GM03348 (cell line): ENCODE measurements around the gene KLK8.
A peak's percentile ranks its signal among the peaks of the same experiment; 100 is the strongest.

ENCODE experiments used
- DNase-seq: peaks from one replicate; pipeline ENCODE4 v3.0.0; 2012; ENCODE audit warnings: low spot score

Gene KLK8, protein sequence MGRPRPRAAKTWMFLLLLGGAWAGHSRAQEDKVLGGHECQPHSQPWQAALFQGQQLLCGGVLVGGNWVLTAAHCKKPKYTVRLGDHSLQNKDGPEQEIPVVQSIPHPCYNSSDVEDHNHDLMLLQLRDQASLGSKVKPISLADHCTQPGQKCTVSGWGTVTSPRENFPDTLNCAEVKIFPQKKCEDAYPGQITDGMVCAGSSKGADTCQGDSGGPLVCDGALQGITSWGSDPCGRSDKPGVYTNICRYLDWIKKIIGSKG

DNA sequence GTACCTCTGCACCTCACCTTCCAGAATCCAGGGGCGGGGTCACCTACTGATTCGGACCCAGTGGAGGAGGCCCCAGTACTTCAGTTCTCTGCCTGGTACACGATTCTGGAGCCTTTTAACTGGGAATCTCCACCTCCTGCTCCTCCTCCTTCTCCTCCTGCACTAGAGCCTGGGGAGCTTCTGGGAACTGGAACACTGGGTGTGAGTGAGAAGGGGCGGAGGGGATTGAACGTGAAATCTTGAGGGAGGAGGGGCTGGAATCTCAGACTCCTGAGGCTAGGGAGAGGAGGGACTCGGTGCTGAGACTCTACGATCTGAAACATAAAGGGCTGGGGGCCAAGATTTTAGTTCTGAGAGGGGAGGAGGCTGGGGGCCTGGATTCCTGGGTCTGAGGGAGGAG is at the start of gene KLK8:
Gene KLK8 (minus strand): TSS at position 90 of the 400 bp plus-strand sequence. CDS start 437 bp downstream, outside the sequence.
- no peak for DNase-seq

DNA sequence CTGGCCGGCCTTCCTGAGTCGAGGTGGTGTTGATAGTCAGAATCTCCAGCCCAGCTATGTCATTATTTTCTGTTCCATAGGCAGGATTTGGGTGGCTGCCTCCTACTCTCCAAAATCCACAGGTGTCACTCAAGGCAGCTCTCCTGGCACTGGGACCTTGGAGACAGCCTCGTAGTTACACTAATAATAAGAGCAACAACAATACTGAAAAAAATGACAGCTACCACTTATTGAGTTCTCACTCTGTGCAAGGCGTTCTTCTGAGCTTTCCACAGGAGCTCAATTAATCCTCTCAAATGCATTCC is 45.6 kb upstream of the KLK8 start:
- no peak for DNase-seq

DNA sequence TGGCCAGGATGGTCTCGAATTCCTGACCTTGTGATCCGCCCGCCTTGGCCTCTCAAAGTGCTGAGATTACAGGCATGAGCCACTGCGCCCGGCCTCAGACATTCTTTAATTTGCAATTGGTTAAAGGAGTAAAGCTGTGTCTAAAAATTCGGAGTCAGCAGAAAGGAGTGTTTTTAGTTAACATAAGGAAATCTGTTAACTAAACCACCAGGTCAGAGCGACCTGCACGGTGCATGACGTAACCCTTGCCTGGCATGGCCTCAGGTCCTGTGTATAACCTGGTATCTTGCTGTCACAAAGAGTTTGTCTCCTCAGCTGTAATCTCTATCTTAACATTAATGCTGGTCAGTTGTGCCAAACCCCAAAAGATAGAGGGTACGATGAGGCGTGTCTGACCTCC is 42.9 kb upstream of the KLK8 start:
- no peak for DNase-seq

DNA sequence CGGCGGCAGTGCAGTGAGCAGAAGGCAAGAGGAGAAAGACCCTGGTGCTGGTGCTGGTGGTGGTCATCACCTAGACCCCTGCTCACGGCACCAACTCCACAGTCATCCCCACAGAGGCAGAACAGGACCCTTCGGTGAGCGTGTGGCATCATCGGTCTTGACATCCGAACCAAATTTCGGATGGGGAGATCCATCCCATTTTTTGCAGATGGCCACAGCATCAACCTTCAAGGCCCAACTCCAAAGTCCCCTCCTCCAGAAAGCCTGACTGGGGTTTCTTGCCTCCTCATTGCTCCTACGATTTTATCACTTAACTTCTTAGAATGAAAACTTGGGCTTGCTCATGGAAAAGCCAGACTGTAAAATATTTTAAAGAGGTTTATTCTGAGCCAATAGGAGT is 42.1 kb upstream of the KLK8 start:
- no peak for DNase-seq

DNA sequence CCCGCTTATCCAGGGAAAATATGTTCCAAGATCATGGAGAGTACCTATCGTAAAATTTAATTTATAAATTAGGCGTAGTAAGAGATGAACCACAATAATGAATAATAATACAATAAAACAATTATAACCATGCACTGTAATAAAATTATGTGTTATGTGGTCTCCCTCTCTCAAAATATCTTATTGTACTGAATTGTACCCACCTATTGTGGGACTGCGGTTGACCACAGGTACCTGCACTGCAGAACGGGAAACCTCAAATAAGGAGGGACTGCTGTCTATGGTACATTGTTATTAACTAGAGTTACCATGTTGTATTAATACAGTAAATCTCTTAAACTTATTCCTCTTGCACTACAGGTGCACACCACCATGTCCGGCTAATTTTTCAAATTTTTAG is 38.7 kb upstream of the KLK8 start:
- no peak for DNase-seq

DNA sequence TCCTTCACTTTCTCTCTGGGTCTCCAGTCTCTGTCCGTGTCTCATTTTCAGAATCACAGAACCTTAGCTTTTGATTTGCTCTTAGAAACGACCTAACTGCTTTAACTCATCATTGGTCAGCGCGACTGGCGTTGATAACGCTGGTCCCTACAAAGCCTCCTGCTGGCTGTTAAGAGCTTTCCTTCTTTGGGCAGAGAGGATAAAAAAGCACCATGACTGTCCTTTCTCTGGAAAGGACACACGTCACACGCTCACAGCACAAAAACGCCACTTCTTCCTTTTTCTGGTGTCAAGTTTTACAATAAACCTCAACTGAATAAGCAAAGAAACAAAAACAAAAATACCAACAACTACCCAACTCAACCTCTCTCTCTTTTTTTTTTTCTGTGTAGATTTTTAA is 35.1 kb upstream of the KLK8 start:
- no peak for DNase-seq

DNA sequence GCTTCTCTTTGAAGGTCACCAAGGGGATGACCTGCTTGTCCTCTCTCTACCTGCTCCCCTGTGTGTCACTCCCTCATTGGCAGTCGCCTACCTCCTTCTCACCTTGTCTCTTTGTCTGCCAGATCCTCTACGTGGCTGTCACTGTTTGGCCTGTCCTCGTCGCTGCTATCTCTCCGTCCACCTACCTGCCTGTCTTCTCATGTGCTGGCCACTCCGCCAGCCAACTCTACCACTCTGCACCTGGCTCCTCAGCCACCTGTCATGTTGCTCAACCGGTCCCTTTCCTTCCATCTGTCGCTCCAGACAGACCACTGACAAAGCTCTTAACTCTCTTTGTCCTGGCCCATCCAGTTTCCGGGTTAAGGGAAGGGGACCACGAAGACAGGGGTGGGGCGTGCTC is 33.3 kb upstream of the KLK8 start, which contains the start of gene KLK12:
Gene KLK12 (minus strand): TSS at position 299 of the 400 bp plus-strand sequence. CDS start 381 bp downstream, outside the sequence.
- no peak for DNase-seq

DNA sequence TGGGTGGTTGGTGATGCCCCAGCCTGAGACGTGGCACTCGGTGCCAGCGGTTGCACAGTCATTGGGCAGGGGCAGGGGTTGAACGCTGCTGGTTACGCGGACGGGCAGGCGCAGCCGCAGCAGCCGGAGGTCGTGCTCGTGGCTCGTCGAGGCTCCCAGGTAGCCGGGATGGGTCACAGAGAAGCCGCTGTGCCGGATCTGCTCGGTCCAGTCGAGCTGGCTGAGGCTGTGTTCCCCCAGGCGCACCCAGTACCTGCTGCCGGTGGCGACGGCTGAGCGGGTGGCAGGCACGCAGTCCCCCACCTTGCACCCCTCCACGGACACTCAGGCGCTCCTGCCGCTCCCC is 30.4 kb upstream of the KLK8 start:
- DNase-seq = no peak

DNA sequence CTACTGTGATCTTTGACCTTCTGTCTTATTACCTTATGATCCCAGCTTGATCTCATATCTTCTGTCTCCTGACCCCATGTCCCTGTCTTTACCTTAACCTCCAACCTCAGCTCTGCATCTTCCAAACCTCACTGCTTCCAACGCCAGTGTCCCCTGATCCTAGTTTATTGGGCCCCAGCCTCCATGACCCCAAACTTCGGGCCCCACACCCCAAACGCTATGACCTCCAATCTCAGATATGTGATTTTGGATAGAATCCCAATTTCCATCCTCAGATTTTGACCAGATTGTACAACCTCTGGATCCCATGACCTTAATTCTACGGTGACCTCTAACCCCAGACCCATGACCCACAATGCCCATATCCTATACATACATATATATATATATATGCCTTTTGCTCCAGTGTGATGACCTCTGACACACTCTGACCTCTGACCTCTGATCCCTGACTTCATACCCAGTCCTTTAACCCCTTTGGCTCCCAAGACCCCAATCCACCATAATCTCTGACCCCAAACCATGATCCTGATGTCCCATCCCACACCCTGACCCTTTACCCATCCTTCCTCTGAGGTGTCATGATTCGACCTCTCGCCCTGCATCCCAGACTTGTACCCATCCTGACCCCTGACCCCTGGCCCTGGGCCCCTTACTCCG is 29.9 kb upstream of the KLK8 start:
- DNase-seq = no peak

DNA sequence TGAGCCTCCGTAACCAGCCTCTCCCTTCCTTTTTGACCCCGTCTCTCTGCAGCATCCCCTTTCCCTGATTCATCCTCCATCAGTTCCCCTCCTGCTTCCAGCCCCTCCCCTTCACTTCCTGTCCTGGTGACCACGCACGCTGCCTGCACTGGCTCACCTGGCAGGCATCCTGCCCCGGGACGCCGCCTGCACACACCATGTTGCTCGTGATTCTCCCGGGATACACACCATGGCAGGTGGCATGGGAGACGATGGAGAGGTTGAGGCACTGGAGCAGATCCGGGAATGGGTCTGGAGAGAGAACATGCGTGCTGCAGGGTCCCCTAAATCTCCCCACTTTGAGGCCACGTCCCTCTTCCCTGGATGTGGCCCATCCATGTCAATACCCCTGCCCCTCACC is 29.2 kb upstream of the KLK8 start:
- no peak for DNase-seq

DNA sequence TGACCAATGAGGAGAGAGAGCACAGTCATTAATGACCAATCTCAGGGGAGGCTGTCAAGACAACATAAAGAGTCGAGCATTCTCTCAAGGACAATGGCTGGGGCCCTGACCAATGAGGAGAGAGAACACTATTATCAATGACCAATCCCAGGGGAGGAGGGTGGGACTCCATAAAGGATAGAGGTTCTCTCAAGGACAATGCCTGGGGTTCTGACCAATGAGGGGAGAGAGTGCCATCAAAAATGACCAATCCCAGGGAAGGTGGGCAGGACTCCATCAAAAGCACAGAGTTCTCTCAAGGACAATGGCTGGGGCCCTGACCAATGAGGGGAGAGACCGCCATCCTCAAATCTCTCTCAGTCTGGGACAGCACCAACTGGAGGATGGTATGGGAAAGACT is 28.3 kb upstream of the KLK8 start:
- DNase-seq = no peak

DNA sequence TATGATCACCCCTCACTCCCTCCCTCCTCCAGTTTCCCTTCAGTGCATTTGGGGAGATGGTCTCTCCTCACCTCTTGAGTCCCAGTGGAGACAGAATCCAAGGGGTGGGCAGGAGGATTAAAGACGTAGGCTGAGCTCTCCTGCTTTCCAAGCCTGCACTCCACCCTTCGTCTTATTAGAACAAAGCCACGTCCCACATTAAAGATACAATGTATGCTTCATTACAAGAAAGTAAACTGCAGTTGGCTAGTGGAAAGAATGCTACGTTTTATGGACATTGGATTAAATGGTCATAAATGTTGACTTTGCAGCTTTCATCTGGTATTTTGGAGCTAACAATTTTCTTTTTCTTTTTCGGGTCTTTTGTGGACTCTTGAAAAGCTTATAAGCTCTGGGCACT is 26.5 kb upstream of the KLK8 start:
- DNase-seq = no peak

DNA sequence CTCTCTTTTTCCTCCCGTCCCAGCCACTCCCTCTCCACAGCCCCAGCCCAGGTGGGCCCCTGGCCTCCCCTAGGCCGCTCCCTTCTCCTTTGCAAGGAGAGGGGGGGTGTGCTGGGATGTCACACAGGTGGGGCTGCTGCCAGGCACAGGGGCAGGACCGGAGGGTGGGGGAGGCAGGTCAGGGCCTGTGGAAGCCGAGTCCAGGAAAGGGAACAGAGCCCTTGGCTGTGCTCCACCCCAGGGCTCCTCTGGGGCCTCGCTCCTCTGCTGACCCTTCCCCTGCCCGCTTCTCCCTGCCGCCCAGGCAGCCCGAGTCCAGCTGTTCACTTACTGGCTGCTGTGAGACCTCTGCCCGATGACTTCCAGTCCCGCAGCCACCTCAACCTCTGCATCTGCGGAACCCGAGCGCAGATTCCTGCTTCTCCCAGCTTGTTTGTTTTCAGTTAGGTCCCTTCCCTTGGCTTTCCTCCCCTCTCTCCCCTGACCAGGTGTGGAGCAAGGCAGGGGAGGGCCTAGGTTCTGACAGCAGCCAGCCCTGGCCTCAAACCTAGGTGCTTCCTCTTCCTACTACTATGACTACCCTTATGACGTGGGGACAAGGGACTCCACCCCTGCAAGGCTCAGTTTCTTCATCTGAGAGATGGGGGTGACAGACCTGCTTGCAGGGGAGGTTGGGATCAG is 25.9 kb upstream of the KLK8 start:
- DNase-seq = no peak

DNA sequence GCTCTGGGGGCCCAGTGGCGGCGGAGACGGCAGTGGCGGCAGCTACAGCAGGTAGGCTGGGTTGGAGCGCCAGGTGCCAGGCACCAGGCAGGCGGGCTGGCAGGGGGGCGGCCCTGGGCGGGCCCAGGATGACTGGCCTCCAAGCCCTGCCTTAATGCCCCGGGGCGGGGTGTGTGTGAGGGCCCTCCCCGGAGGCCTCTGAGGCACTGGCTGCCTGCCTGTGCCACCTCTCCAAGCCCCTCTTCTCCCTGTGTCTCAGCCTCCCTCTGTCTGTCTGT is 25.1 kb upstream of the KLK8 start, which contains the start of gene KLK11:
Gene KLK11 (minus strand): TSS at position 63 of the 278 bp plus-strand sequence. CDS start 985 bp downstream, outside the sequence.
- no peak for DNase-seq

DNA sequence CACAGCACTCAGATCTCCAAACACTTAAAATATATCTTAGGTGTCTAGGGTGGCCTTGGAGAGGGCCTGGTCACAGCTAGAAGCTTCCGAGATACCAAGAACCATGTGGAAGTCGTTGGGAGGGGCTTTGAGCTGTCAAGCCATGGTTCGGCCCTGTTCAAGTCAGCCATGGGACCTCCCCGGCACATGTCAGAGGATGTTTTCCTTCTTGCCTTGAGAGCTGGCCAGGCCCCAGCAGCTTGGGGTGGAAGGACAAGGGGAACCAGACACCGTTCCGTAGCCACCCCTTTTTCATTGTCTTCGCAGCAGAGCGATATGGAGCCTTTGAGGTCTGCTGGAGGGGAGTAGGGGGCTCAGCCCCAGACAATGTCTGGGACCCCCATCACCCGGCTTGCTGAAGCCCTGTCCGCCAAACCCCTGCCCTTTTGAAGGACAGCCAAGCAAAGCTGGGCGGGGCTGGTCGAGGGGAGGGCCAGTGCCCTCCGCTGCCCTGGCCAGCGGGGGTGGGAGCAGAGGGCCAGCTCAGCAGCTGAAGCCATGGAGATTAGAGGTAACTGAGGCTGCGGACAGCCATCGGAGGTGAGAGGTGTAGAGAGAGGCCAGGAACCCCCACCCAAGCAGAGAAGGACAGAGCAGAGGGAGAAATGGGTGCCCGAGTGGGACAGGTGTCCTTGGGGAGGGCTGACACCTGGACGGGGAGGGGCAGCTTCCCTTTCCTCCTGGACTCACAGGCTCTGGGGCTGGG is 24.6 kb upstream of the KLK8 start:
- DNase-seq = no peak

DNA sequence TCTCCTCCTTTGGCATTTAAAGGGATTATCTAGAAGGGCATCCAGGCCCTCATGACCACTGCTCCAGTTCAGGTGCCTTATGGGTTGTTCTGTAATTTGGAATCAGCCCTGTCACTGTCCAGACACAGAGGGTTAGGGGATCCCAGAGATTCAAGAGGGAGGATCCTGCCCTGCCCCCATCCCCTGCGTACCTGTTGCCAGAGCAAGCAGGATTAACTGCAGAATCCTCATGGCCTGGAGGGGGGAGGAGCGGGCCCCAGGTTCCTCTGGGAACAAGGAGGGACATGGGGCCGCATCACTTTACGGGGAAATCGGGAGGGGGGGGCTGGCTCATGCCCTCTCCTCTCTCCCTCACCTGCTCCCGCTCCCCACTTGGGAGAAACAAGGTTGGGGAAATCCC is 24.0 kb upstream of the KLK8 start:
- DNase-seq = no peak

DNA sequence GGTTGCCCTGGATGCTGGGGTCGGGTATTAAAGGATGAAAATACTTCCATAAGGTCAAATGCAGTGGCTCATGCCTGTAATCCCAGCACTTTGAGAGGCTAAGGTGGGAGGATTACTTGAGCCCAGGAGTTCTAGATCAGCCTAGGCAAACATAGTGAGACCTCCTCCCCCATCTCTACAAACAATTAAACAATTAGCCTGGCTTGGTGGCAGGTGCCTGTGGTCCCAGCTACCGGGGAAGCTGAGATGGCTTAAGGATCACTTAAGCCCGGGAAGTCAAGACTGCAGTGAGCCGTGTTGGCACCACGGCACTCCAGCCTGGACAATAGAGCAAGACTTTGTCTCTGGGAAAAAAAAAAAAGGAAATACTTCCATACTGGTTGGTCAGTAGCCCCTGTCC is 23.5 kb upstream of the KLK8 start:
- DNase-seq = no peak

DNA sequence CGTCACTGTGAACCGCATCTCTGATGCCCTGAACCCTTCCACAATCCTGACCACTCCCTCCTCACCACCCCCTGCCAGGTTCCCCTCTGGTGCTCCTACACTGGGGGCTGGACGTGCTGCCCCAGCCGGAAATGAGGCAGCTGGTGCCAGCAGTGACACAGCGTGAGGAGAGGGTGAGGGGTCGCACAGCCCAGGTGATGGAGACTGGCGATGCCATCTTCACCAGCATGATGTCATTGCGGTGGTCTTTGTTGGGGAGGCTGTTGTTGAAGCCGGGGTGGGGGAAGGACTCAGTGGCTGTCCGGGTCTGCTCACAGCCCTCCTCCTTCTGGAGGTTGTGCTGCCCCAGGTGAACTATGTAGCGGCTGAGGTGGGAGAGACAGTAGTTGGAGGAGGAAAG is 22.5 kb upstream of the KLK8 start:
- DNase-seq = no peak

DNA sequence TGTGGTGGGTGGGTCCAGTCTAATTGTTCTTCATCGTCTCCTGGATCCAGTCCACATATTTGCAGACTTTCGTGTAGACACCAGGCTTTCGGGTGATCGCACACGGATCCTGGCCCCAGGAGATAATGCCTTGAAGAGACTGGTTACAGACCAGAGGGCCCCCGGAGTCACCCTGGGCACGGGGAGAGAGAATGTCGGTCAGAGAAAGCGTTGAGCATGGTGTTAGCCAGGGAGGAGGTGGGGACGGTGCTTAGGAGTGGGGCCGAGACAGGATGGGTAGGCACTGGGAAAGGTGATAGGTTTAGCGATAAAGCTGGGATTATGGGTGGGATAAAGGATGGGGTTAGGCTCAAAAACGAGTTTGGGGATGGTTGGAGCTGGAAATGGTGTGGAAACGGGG is 21.1 kb upstream of the KLK8 start:
- no peak for DNase-seq

DNA sequence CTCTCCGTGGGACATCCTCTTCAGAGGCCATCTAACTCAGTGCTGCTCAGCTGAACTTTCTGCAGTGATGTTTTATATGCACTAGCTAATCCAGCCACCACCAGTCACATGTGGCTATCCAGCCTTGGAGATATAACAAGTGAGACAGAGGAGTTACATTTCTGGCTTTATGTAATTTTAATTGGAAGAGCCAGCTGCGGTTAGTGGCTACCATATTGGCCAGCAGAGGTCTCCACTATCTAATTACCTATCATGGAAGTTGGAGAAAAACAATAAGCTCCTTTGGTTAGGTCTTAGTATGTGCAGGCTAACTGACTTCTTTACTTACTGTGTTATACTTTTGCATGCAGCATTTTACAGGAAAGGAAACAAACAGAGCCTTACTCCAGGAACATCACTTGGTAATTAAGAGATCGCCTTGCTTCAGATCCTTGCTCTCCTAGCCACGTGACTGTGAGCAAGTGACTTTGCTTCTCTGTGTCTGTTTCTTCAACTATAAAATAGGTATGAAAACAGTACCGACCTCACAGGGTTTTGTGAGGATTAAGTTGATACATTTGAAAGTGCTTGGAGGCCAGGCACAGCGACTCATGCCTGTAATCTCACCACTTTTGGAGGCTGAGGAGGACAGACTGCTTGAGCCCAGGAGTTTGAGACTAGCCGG is 19.7 kb upstream of the KLK8 start:
- DNase-seq = peak; percentile 64

DNA sequence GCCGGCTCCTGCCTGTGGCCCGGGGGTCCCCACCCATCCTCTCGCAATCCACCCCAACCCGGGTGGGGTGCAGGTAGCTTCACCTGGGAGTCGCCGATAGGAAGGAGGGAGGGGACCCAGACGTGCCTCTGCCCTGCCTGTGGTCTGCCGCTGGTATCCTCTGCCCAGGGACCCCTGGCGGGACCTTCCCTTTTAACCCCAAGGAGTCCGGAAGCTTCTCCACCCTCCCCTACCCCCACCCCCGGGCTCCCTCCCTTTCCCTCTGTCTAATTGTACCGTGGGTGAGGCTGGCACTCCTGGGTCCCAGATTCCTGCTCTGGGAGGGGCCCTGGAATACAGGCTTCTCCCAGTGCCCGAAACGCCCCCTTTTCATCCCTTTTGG is 18.1 kb upstream of the KLK8 start, which contains the start of gene KLK10:
Gene KLK10 (minus strand): TSS at position 166 of the 382 bp plus-strand sequence. CDS start 579 bp downstream, outside the sequence.
- no peak for DNase-seq

DNA sequence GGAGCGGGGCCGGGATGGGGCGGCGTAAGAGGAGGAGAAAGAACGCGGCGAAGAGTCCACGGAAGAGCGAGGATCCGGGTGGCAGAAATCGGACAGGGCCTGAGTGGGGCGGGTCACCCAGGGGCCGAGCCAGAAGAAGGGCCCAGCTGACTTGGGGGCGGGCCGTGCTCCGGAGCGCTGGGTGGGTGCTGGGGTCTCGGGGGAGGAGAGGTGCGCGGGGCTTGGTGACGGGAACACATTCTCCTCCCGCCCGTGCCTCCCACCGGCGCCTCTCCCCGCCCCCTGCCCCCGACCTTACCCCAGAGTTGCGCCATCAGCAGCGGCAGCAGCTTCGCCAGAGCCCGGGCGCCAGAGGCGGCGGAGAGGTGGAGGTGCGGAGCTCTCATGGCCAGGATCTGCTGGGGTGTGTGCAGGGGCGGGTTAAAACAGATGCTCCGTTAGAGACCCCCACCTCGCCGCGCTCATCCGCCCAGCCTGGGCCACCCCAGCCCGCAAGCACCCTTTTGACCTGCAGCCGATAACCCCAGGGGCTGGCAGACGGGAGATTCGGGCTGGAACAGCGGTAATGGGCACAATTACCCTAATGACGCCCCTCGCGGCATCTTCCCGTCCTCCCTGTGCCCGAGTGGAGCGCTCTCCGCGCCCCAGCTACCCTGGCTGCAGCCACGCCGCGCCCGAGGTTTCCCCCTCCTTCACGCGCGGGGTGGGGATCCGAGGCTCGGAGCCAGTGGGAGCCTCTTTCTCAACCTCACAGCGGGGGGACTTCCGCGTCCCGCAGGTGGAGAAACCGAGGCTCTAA is 17.5 kb upstream of the KLK8 start:
- DNase-seq = no peak
